ENCODE data around the gene NEK2.

GRCh38 chr1:211616231-211616964 is 59.0 kb downstream of the NEK2 start:
- TF ChIP-seq CTCF (IDR thresholded peaks at IDR 0.05) (no peak), EZH2 (IDR thresholded peaks at IDR 0.05) (no peak)
